ENCODE data around the gene LSM6. TPM values are rescaled to one million over a fixed set of nuclear protein-coding genes. Genes with fewer than 3 reads are reported as not detected.

LSM6 gene
- total RNA-seq, 1 donor from 2014 or later = 36.4 TPM

GRCh38 chr4:146143888-146144287 lies 31.6 kb upstream of the LSM6 start:
- Histone ChIP-seq H3K36me3 (no peaks in the 10 kb centered on the region), H3K4me3 (no peak overlapping the region), H3K27ac (no peak overlapping the region), H3K27me3 (ENCODE audit: low read depth) (no peaks in the 10 kb centered on the region), H3K9me3 (no peaks in the 10 kb centered on the region), H3K4me1 (no peaks in the 10 kb centered on the region)
- peak; percentile 54 to 79 for ATAC-seq
- DNase-seq = no peak
- TF ChIP-seq CTCF (IDR thresholded peaks at IDR 0.05) = no peak
- intact Hi-C loops (cut with DNase I) = no loop called here

GRCh38 chr4:146146918-146147317 lies 28.6 kb upstream of the LSM6 start:
- Histone ChIP-seq H3K27me3 (ENCODE audit: low read depth) (no peaks in the 10 kb centered on the region), H3K9me3 (no peaks in the 10 kb centered on the region), H3K36me3 (no peaks in the 10 kb centered on the region), H3K27ac (no peak overlapping the region), H3K4me3 (no peak overlapping the region), H3K4me1 (no peaks in the 10 kb centered on the region)
- DNase-seq (no peak), ATAC-seq (no peak)
- TF ChIP-seq CTCF (IDR thresholded peaks at IDR 0.05) = no peak
- intact Hi-C loops (cut with DNase I) = no loop called here

- Histone ChIP-seq H3K27ac (no peak overlapping the region), H3K4me3 (no peak overlapping the region), H3K27me3 (ENCODE audit: low read depth) (no peaks in the 10 kb centered on the region), H3K36me3 (no peaks in the 10 kb centered on the region), H3K4me1 (no peaks in the 10 kb centered on the region), H3K9me3 (no peaks in the 10 kb centered on the region)
- no peak for ATAC-seq
- DNase-seq = no peak
- intact Hi-C loops (cut with DNase I) = no loop called here
- TF ChIP-seq CTCF (IDR thresholded peaks at IDR 0.05) = no peak
Measured at GRCh38 chr4:146148021-146148420, 27.5 kb upstream of the LSM6 start.

GRCh38 chr4:146154057-146154456 lies 21.5 kb upstream of the LSM6 start:
- no peak for TF ChIP-seq CTCF (IDR thresholded peaks at IDR 0.05)
- no peak for DNase-seq
- Histone ChIP-seq H3K4me3 (no peak overlapping the region), H3K27ac (no peak overlapping the region), H3K36me3 (no peaks in the 10 kb centered on the region), H3K4me1 (no peaks in the 10 kb centered on the region), H3K9me3 (no peaks in the 10 kb centered on the region), H3K27me3 (ENCODE audit: low read depth) (no peaks in the 10 kb centered on the region)
- ATAC-seq = no peak
- intact Hi-C loops (cut with DNase I) = no loop called here

GRCh38 chr4:146155152-146155724 lies 20.3 kb upstream of the LSM6 start:
- no peak for DNase-seq
- H3K4me3 ChIP-seq = no peak overlapping the region

More at GRCh38 chr4:146155152-146155724, 20.3 kb upstream of the LSM6 start:
- ATAC-seq = no peak
- Histone ChIP-seq H3K27ac (no peak overlapping the region), H3K4me1 (no peaks in the 10 kb centered on the region), H3K27me3 (ENCODE audit: low read depth) (no peaks in the 10 kb centered on the region), H3K36me3 (no peaks in the 10 kb centered on the region), H3K9me3 (no peaks in the 10 kb centered on the region)
- TF ChIP-seq CTCF (IDR thresholded peaks at IDR 0.05) = no peak
- intact Hi-C loops (cut with DNase I) = no loop called here
